Right lobe of liver (tissue), 6 donors: ENCODE data around the gene BRSK2. TPM values are rescaled to one million over a fixed set of nuclear protein-coding genes. Genes with fewer than 3 reads are reported as not detected.

Experiments used
- ATAC-seq, 4 donors: fragments of 200-7000 bp; cut with Tn5 transposase; one replicate each; pipeline ENCODE4 v1.9.1; 2020; ENCODE audit warnings: mild to moderate bottlenecking in 4 of 4, moderate library complexity in 4 of 4
- DNase-seq, 3 donors: peaks; one replicate each; pipeline ENCODE4 v3.0.0-alpha.2; 2020
- H3K27ac ChIP-seq, 3 donors: fragments of 200-600 bp; one replicate each; pipeline ENCODE4 v1.8.0; 2022
- H3K27me3 ChIP-seq, 2 donors: fragments of 200-600 bp; one replicate each; pipeline ENCODE4 v1.8.0; 2022
- H3K36me3 ChIP-seq, 4 donors: fragments of 200-600 bp; sonication (generic) in 1 of 4; one replicate each; pipeline versions ENCODE4 v1.5.1 to v1.8.0; 2017 to 2022; ENCODE audit warnings: control low read depth in 1 of 4
- H3K4me1 ChIP-seq, 4 donors: fragments of 200-600 bp; sonication (generic) in 1 of 4; one replicate each; pipeline versions ENCODE4 v1.5.1 to v1.8.0; 2017 to 2022; ENCODE audit warnings: control low read depth in 1 of 4
- H3K4me3 ChIP-seq, 3 donors: fragments of 200-600 bp; one replicate each; pipeline ENCODE4 v1.8.0; 2022
- H3K9me3 ChIP-seq, 4 donors: fragments of 200-600 bp; sonication (generic) in 1 of 4; one replicate each; pipeline versions ENCODE4 v1.5.1 to v1.8.0; 2017 to 2022; ENCODE audit warnings: control low read depth in 1 of 4
- CTCF ChIP-seq, 4 donors: fragments of 200-600 bp in 3 of 4; fragments of 450-650 bp in 1 of 4; IDR thresholded peaks; one replicate each; pipeline versions ENCODE4 v1.5.1 to v1.8.0; 2016 to 2022; ENCODE audit warnings: antibody characterized with exemption in 4 of 4, mild to moderate bottlenecking in 2 of 4
- POLR2A ChIP-seq: fragments of 450-650 bp; IDR thresholded peaks from one replicate; pipeline ENCODE4 v1.6.1; 2017; ENCODE audit warnings: antibody characterized with exemption, mild to moderate bottlenecking
- WGBS: methylation state at CpG from one replicate; pipeline ENCODE4 v1.1.6; 2018; ENCODE audit warnings: low coverage, low lambda C conversion rate; ENCODE audit not compliant: insufficient coverage; ENCODE audit errors: missing lambda C conversion rate; 5-methylcytosine and 5-hydroxymethylcytosine counted together
- intact Hi-C, 2 donors: fragments of 100-400 bp; cut with DNase I; formaldehyde crosslinking; loops; one replicate each; pipeline versions ENCODE4 v1.11.2 to v1.14.1; 2022
- total RNA-seq, 6 experiments: library from RNA; depleted of rRNA in 2 of 6; stranded (reverse); fragments of >200 nt in 2 of 6; fragmentation: NEBNext Ultra II Directional in 3 of 6; extraction: Animal tissue kit (Norgen Biotek cat#: 25700) in 3 of 6; gene quantifications; one replicate each; pipeline versions ENCODE4 v1.1.0 to v1.2.4, GENCODE V29; 2016 to 2023
- donor health status: DM: no; HTN: yes; CAD: no.
- donor health status: DM: no; HTN: no; CAD: no.
- donor health status: DM: no; HTN: no; CAD: no.
- donor health status: DM: no; HTN: yes; CAD: no.
- donor health status: DM: no; HTN: yes; CAD: no.

Gene BRSK2
- total RNA-seq, 6 experiments from 2014 or later = 0.12 to 0.49 TPM; not detected in 4

- intact Hi-C loops = no loop called here
- Histone ChIP-seq H3K4me1 (no peaks in the 10 kb centered on the region), H3K27ac (no peak overlapping the region), H3K36me3 (no peaks in the 10 kb centered on the region), H3K4me3 (no peak overlapping the region), H3K9me3 (no peaks in the 10 kb centered on the region), H3K27me3 (no peaks in the 10 kb centered on the region)
- DNase-seq (peak in 2 of 3 donors; percentile 11 to 44), ATAC-seq (no peak)
- TF ChIP-seq CTCF (IDR thresholded peaks at IDR 0.05) (no peak), POLR2A (no peak)
- 97% methylated on average over 6 of the region's 24 CpGs for WGBS
Observed at GRCh38 chr11:1502168-1502953, 112.6 kb downstream of the BRSK2 start.

- ATAC-seq (no peak), DNase-seq (peak in 2 of 3 donors; percentile 14 to 30)
- no peak overlapping the region for H3K27ac ChIP-seq
- intact Hi-C loops = no loop called here
- no peaks in the 10 kb centered on the region for H3K36me3 ChIP-seq
- H3K4me1 ChIP-seq = no peaks in the 10 kb centered on the region
- TF ChIP-seq CTCF (IDR thresholded peaks at IDR 0.05) (no peak), POLR2A (no peak)
- no peaks in the 10 kb centered on the region for H3K27me3 ChIP-seq
- WGBS = 0% methylated on average over 1 of the region's 20 CpGs
- H3K4me3 ChIP-seq = no peak overlapping the region
- H3K9me3 ChIP-seq = no peaks in the 10 kb centered on the region
Observed at GRCh38 chr11:1502954-1503707, 113.4 kb downstream of the BRSK2 start.

GRCh38 chr11:1503708-1504104, 114.0 kb downstream of the BRSK2 start:
- TF ChIP-seq CTCF (IDR thresholded peaks at IDR 0.05) = no peak
- no peaks in the 10 kb centered on the region for H3K27me3 ChIP-seq
- H3K36me3 ChIP-seq = no peaks in the 10 kb centered on the region
- H3K9me3 ChIP-seq = no peaks in the 10 kb centered on the region
- 57% methylated on average over 3 of the region's 14 CpGs for WGBS
- peak in 2 of 3 donors; percentile 20 to 58 for DNase-seq
- H3K27ac ChIP-seq = no peak overlapping the region
- no peaks in the 10 kb centered on the region for H3K4me1 ChIP-seq
- peak in 3 of 4 donors; percentile 4 to 41 (median 16) for ATAC-seq
- no peak overlapping the region for H3K4me3 ChIP-seq
- intact Hi-C loops = no loop called here

DNA sequence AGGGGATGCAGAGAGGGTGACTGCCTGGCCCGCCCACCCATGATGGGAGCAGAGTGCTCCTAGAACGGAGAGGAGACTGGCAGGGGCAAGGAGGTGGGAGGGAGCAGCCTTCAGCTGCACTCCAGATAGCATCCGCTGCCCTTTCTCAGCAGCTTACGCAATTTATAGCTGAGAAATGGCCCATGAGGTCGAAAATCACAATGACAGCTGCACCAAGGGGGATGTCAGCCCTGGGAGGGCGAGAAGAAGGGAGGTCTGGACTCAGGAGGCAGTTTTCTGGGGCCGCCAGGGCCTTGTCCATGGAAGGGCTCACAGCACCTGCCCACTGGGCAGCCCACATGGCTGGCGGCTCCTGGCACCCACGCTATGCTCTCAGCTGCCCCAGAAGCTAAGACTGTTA, 114.4 kb downstream of the BRSK2 start:
- H3K27me3 ChIP-seq = no peaks in the 10 kb centered on the region
- WGBS = no CpG with 5 or more reads among the region's 9 CpGs
- no peak overlapping the region for H3K27ac ChIP-seq
- TF ChIP-seq POLR2A = no peak
- no peaks in the 10 kb centered on the region for H3K4me1 ChIP-seq
- H3K4me3 ChIP-seq = no peak overlapping the region
- ATAC-seq (no peak), DNase-seq (peak in 1 of 3 donors; percentile 7)
- no peaks in the 10 kb centered on the region for H3K9me3 ChIP-seq
- no peaks in the 10 kb centered on the region for H3K36me3 ChIP-seq
- intact Hi-C loops = no loop called here
